HS-5 (cell line): ENCODE results near the gene ARL15.

Experiments used
- DNase-seq: peaks from one replicate; pipeline ENCODE4 v3.0.0-alpha.2; 2012; ENCODE audit warnings: low read depth

Gene ARL15

GRCh38 chr5:54040018-54040417 is 270.4 kb downstream of the ARL15 start:
- no peak for DNase-seq

- DNase-seq = no peak
Measured at GRCh38 chr5:54037205-54037604, 273.2 kb downstream of the ARL15 start.

GRCh38 chr5:54030981-54031380 is 279.4 kb downstream of the ARL15 start:
- DNase-seq = no peak

- peak; percentile 40 for DNase-seq
Measured at GRCh38 chr5:54024466-54024865, 285.9 kb downstream of the ARL15 start.

- no peak for DNase-seq
Measured at GRCh38 chr5:54022223-54022622, 288.1 kb downstream of the ARL15 start.

- DNase-seq = no peak
Measured at GRCh38 chr5:54021431-54022164, 288.8 kb downstream of the ARL15 start.

GRCh38 chr5:54018438-54018837 is 291.9 kb downstream of the ARL15 start:
- no peak for DNase-seq

GRCh38 chr5:54017580-54017979 is 292.8 kb downstream of the ARL15 start:
- no peak for DNase-seq

- DNase-seq = peak; percentile 53
Measured at GRCh38 chr5:54013556-54014194, 296.7 kb downstream of the ARL15 start.

GRCh38 chr5:54009828-54010227 is 300.5 kb downstream of the ARL15 start:
- no peak for DNase-seq

GRCh38 chr5:54009357-54009756 is 301.0 kb downstream of the ARL15 start:
- no peak for DNase-seq

GRCh38 chr5:54007827-54008777 is 302.3 kb downstream of the ARL15 start:
- DNase-seq = no peak

GRCh38 chr5:54004697-54005096 is 305.7 kb downstream of the ARL15 start:
- DNase-seq = no peak

- DNase-seq = no peak
Measured at GRCh38 chr5:54002779-54003178, 307.6 kb downstream of the ARL15 start.

- no peak for DNase-seq
Measured at GRCh38 chr5:54001976-54002775, 308.2 kb downstream of the ARL15 start.

- DNase-seq = no peak
Measured at GRCh38 chr5:54000011-54000410, 310.4 kb downstream of the ARL15 start.

- no peak for DNase-seq
Measured at GRCh38 chr5:53997736-53998627, 312.4 kb downstream of the ARL15 start.

GRCh38 chr5:53996008-53996407 is 314.4 kb downstream of the ARL15 start:
- DNase-seq = no peak

GRCh38 chr5:53994148-53994547 is 316.2 kb downstream of the ARL15 start:
- peak; percentile 44 for DNase-seq

GRCh38 chr5:53991942-53992341 is 318.4 kb downstream of the ARL15 start:
- no peak for DNase-seq

- no peak for DNase-seq
Measured at GRCh38 chr5:53987101-53987500, 323.3 kb downstream of the ARL15 start.
